Epithelial cell of esophagus (primary cell): Measurements from ENCODE around the gene CLDN11.

ENCODE experiments used
- DNase-seq: peaks from one replicate; pipeline ENCODE4 v3.0.0; 2010; ENCODE audit warnings: low read depth
- H3K4me3 ChIP-seq: 2 replicates; pipeline ENCODE4 v1.5.1; 2011; ENCODE audit warnings: mild to moderate bottlenecking, low read length, control low read depth
- CTCF ChIP-seq: IDR thresholded peaks from 2 replicates; pipeline ENCODE4 v1.5.1; 2011; ENCODE audit warnings: low read depth, mild to moderate bottlenecking, low read length, control low read depth, inconsistent platforms; ENCODE audit not compliant: insufficient read depth; ENCODE audit errors: missing control alignments

The CLDN11 gene

GRCh38 chr3:170391108-170391507, 27.6 kb upstream of the CLDN11 start:
- TF ChIP-seq CTCF = no peak
- no peak overlapping the region for H3K4me3 ChIP-seq
- DNase-seq = no peak

- H3K4me3 ChIP-seq = no peak overlapping the region
- TF ChIP-seq CTCF = no peak
- DNase-seq = no peak
These were observed 21.0 kb upstream of the CLDN11 start for GRCh38 chr3:170397685-170398084.

- DNase-seq = no peak
- TF ChIP-seq CTCF = no peak
- H3K4me3 ChIP-seq = no peak overlapping the region
These were observed 13.6 kb upstream of the CLDN11 start for GRCh38 chr3:170405101-170405500.

- no peak overlapping the region for H3K4me3 ChIP-seq
- TF ChIP-seq CTCF = peak; percentile 69
- peak; percentile 45 for DNase-seq
These were observed 8.1 kb upstream of the CLDN11 start for GRCh38 chr3:170410428-170411029.

- no peak for DNase-seq
- H3K4me3 ChIP-seq = no peak overlapping the region
- TF ChIP-seq CTCF = no peak
These were observed 5.4 kb upstream of the CLDN11 start for GRCh38 chr3:170413291-170413690.

- DNase-seq = peak; percentile 73
- TF ChIP-seq CTCF = peak; percentile 100
These were observed 4.4 kb upstream of the CLDN11 start for GRCh38 chr3:170414202-170414663.

GRCh38 chr3:170417090-170417489, 1.6 kb upstream of the CLDN11 start:
- H3K4me3 ChIP-seq = no peak overlapping the region
- no peak for DNase-seq
- no peak for TF ChIP-seq CTCF

More at GRCh38 chr3:170414202-170414663, 4.4 kb upstream of the CLDN11 start:
- H3K4me3 ChIP-seq = no peak overlapping the region
